Panc1 (cell line): ENCODE results near the gene WDR48. TPM values are rescaled to one million over a fixed set of nuclear protein-coding genes. Genes with fewer than 3 reads are reported as not detected.

ENCODE experiments used
- ATAC-seq: fragments of 200-7000 bp; cut with Tn5 transposase; 2 replicates; pipeline ENCODE4 v1.9.1; 2020; ENCODE audit warnings: mild to moderate bottlenecking, moderate library complexity
- BruUV-seq: library from RNA; stranded (reverse); fragments of 400-500 nt; replicated peaks from 2 replicates; lab custom pipeline; 2021; lab: Mats Ljungman, UMichigan
- CTCF ChIA-PET: fragments of 300-600 bp; sonication (Branson Sonifier 250); formaldehyde crosslinking; loops from one replicate; lab custom pipeline; 2022; ENCODE audit warnings: antibody characterized with exemption; lab: Charles Lee
- POLR2A ChIA-PET: fragments of 300-600 bp; sonication (Branson Sonifier 250); formaldehyde crosslinking; loops from one replicate; lab custom pipeline; 2022; ENCODE audit warnings: antibody characterized with exemption; lab: Charles Lee
- DNase-seq: peaks from one replicate; pipeline ENCODE4 v3.0.0-alpha.2; 2010; ENCODE audit warnings: low read depth, low spot score
- H3K27ac ChIP-seq: 2 replicates; pipeline ENCODE4 v1.5.1; 2011; ENCODE audit warnings: mild to moderate bottlenecking, low read length, inconsistent platforms
- H3K27me3 ChIP-seq: fragments of 200-500 bp; sonication (Bioruptor generic); 2 replicates; pipeline ENCODE4 v1.6.0; 2014; ENCODE audit warnings: low read length, inconsistent platforms; ENCODE audit not compliant: control insufficient read depth, insufficient read depth
- H3K36me3 ChIP-seq: fragments of 200-500 bp; sonication (Bioruptor generic); 2 replicates; pipeline ENCODE4 v1.5.1; 2014; ENCODE audit warnings: inconsistent platforms, mild to moderate bottlenecking, low read length, moderate library complexity; ENCODE audit not compliant: control insufficient read depth, insufficient read depth
- H3K4me1 ChIP-seq: 2 replicates; pipeline ENCODE4 v1.5.1; 2011; ENCODE audit warnings: inconsistent platforms, mild to moderate bottlenecking, low read length, moderate library complexity; ENCODE audit not compliant: control insufficient read depth, insufficient read depth
- H3K4me3 ChIP-seq, 2 experiments: 2 replicates each; pipeline ENCODE4 v1.5.1; 2011 to 2012; ENCODE audit warnings: low read depth in 2 of 2, low read length in 2 of 2, mild to moderate bottlenecking in 2 of 2, inconsistent platforms in 1 of 2, moderate library complexity in 1 of 2
- H3K9me3 ChIP-seq: fragments of 200-500 bp; sonication (Bioruptor generic); 2 replicates; pipeline ENCODE4 v1.5.1; 2014; ENCODE audit warnings: low read depth, mild to moderate bottlenecking, inconsistent platforms, low read length, moderate library complexity; ENCODE audit not compliant: control insufficient read depth, insufficient read depth
- POLR2AphosphoS5 ChIP-seq: IDR thresholded peaks from 2 replicates; pipeline ENCODE4 v1.6.1; 2012; ENCODE audit warnings: mild to moderate bottlenecking, low read depth, low read length, moderate library complexity
- SIN3A ChIP-seq: IDR thresholded peaks from 2 replicates; pipeline ENCODE4 v1.6.1; 2012; ENCODE audit warnings: low read depth, mild to moderate bottlenecking, low read length, moderate library complexity, borderline replicate concordance; ENCODE audit not compliant: insufficient read depth
- TCF7L2 ChIP-seq: IDR thresholded peaks from 2 replicates; pipeline ENCODE4 v1.6.1; 2011; ENCODE audit warnings: mild to moderate bottlenecking, low read depth, low read length, inconsistent platforms
- in situ Hi-C: cut with HindIII; loops from 2 replicates; pipeline ENCODE4 v1.10.0; 2016; ENCODE audit warnings: low sequenced_read_pairs, low pct_unique_long_range_greater_than_20kb
- intact Hi-C: fragments of 100-400 bp; cut with micrococcal nuclease; formaldehyde crosslinking; loops from one replicate; pipeline ENCODE4 v1.10.0; 2022; ENCODE audit not compliant: unreplicated experiment
- total RNA-seq: library from RNA; stranded (reverse); gene quantifications from one replicate; pipeline ENCODE4 v1.2.1, GENCODE V29; 2021; ENCODE audit not compliant: unreplicated experiment
- TF ChIP-seq, protein P1 (sequence below), 2 experiments: IDR thresholded peaks; 2 replicates each; pipeline ENCODE4 v1.6.1; 2011 to 2012; ENCODE audit warnings: low read depth in 2 of 2, control low read depth in 1 of 2, low read length in 1 of 2, mild to moderate bottlenecking in 1 of 2, moderate library complexity in 1 of 2; ENCODE audit not compliant: insufficient read depth in 1 of 2

The WDR48 gene
- total RNA-seq, 1 experiment from 2014 or later, result 15.7 TPM

DNA sequence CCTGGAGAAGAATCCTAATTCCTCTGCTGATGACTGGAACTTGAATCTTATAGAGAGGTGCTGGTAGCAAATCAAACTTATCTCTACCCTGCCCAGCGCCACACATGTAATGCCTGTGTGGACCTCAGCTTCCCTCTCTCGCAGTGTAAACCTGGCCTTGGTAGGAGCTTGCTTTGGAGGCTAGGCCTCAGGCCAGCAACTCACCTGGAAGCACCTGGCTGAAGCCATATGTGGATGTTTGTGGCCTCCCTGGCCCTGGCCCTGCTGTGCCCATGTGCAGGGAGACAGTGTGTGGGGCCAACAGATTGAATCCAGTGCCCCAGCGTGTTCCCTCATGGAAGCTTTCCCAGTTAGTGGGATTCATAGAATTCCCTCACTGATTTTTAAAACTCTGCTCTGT is 64.1 kb downstream of the WDR48 start:
- Histone ChIP-seq H3K4me1 (no peaks in the 10 kb centered on the region), H3K36me3 (no peaks in the 10 kb centered on the region), H3K4me3 (no peak overlapping the region), H3K27me3 (no peaks in the 10 kb centered on the region), H3K9me3 (no peaks in the 10 kb centered on the region), H3K27ac (no peak overlapping the region)
- no TSS peak for BruUV-seq
- ChIA-PET POLR2A (no interaction called here), CTCF (no interaction called here)
- ATAC-seq (no peak), DNase-seq (no peak)
- intact Hi-C loops (no loop called here), in situ Hi-C loops (no loop called here)
- TF ChIP-seq POLR2AphosphoS5 (no peak), SIN3A (no peak)
- TF ChIP-seq, protein P1, sequence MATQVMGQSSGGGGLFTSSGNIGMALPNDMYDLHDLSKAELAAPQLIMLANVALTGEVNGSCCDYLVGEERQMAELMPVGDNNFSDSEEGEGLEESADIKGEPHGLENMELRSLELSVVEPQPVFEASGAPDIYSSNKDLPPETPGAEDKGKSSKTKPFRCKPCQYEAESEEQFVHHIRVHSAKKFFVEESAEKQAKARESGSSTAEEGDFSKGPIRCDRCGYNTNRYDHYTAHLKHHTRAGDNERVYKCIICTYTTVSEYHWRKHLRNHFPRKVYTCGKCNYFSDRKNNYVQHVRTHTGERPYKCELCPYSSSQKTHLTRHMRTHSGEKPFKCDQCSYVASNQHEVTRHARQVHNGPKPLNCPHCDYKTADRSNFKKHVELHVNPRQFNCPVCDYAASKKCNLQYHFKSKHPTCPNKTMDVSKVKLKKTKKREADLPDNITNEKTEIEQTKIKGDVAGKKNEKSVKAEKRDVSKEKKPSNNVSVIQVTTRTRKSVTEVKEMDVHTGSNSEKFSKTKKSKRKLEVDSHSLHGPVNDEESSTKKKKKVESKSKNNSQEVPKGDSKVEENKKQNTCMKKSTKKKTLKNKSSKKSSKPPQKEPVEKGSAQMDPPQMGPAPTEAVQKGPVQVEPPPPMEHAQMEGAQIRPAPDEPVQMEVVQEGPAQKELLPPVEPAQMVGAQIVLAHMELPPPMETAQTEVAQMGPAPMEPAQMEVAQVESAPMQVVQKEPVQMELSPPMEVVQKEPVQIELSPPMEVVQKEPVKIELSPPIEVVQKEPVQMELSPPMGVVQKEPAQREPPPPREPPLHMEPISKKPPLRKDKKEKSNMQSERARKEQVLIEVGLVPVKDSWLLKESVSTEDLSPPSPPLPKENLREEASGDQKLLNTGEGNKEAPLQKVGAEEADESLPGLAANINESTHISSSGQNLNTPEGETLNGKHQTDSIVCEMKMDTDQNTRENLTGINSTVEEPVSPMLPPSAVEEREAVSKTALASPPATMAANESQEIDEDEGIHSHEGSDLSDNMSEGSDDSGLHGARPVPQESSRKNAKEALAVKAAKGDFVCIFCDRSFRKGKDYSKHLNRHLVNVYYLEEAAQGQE (IDR thresholded peaks at IDR 0.05; ENCODE audit: insufficient read depth in 1 of 2, low read depth in 2 of 2, low read length in 1 of 2), result no peak

DNA sequence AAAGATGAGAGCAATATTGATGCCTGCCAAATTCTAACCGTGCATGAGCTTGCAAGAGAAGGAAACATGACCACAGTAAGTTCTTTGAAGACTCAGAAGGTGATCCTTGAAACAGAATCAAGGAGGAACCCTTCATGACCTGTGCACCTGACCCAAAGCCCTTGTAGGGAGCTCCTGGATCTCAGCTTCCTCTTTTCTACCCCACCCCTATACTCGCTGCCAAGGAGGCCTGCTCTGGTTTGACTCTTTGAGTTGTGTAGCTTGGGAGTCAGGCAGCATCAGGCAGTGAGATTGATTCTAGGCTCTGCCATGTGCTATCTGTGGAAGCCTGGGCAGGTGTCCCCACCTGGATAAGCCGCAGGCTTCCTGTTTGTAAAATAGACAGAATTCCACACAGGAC is 66.3 kb downstream of the WDR48 start:
- no peak for DNase-seq
- TF ChIP-seq TCF7L2, result no peak
- TF ChIP-seq SIN3A, result no peak
- TF ChIP-seq, protein P1 (IDR thresholded peaks at IDR 0.05; ENCODE audit: insufficient read depth in 1 of 2, low read depth in 2 of 2, low read length in 1 of 2), result no peak
- no peak for TF ChIP-seq POLR2AphosphoS5
- ChIA-PET POLR2A (no interaction called here), CTCF (no interaction called here)
- intact Hi-C loops (no loop called here), in situ Hi-C loops (no loop called here)
- Histone ChIP-seq H3K4me1 (no peaks in the 10 kb centered on the region), H3K27me3 (no peaks in the 10 kb centered on the region), H3K36me3 (no peaks in the 10 kb centered on the region), H3K27ac (no peak overlapping the region), H3K4me3 (no peak overlapping the region), H3K9me3 (no peaks in the 10 kb centered on the region)
- BruUV-seq, result no TSS peak
- no peak for ATAC-seq
